Measurements from ENCODE around the gene TRIO. TPM values are rescaled to one million over a fixed set of nuclear protein-coding genes. Genes with fewer than 3 reads are reported as not detected.

TRIO gene
- total and polyA plus RNA-seq, 10 of the 15 experiments (the other 5 are each of a cell fraction or from before 2014, with no cell fraction given), result 5.1 to 96.4 (median 44.6) TPM

DNA sequence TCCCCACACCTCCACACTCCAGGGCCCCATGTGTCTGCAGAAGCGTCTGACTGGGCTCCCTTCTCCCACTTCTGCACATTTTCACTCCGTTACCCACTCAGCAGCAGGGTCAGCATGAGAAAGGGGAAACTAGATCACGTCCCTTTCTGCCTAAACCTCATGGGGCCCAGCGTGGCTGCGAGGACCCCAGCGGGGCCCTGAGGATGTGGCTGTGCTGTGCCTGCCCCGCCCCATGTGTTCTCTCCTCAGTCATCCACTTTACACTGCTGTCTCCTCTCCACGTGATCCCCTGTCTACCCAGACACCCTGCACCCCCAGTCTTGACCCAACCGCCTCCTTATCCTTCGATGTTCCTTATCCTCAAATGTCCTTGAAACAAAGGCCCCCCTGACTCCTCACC lies 378.6 kb downstream of the TRIO start:
- CTCF ChIA-PET, result no interaction called here
- no TSS peak for BruUV-seq (replicated peaks)
- ATAC-seq, result no peak; the same call in 2 of the 3 replicates
- no peak for TF ChIP-seq IKZF1 (conservative IDR thresholded peaks at IDR 0.05)
- TF ChIP-seq, protein P1, sequence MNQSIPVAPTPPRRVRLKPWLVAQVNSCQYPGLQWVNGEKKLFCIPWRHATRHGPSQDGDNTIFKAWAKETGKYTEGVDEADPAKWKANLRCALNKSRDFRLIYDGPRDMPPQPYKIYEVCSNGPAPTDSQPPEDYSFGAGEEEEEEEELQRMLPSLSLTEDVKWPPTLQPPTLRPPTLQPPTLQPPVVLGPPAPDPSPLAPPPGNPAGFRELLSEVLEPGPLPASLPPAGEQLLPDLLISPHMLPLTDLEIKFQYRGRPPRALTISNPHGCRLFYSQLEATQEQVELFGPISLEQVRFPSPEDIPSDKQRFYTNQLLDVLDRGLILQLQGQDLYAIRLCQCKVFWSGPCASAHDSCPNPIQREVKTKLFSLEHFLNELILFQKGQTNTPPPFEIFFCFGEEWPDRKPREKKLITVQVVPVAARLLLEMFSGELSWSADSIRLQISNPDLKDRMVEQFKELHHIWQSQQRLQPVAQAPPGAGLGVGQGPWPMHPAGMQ (IDR thresholded peaks at IDR 0.05; ENCODE audit: borderline replicate concordance), result no peak
- TF ChIP-seq DPF2 (IDR thresholded peaks at IDR 0.05), result no peak
- TF ChIP-seq, protein P2, sequence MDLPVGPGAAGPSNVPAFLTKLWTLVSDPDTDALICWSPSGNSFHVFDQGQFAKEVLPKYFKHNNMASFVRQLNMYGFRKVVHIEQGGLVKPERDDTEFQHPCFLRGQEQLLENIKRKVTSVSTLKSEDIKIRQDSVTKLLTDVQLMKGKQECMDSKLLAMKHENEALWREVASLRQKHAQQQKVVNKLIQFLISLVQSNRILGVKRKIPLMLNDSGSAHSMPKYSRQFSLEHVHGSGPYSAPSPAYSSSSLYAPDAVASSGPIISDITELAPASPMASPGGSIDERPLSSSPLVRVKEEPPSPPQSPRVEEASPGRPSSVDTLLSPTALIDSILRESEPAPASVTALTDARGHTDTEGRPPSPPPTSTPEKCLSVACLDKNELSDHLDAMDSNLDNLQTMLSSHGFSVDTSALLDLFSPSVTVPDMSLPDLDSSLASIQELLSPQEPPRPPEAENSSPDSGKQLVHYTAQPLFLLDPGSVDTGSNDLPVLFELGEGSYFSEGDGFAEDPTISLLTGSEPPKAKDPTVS (IDR thresholded peaks at IDR 0.05; ENCODE audit: low read depth, low read length), result no peak
- TF ChIP-seq, protein P3, sequence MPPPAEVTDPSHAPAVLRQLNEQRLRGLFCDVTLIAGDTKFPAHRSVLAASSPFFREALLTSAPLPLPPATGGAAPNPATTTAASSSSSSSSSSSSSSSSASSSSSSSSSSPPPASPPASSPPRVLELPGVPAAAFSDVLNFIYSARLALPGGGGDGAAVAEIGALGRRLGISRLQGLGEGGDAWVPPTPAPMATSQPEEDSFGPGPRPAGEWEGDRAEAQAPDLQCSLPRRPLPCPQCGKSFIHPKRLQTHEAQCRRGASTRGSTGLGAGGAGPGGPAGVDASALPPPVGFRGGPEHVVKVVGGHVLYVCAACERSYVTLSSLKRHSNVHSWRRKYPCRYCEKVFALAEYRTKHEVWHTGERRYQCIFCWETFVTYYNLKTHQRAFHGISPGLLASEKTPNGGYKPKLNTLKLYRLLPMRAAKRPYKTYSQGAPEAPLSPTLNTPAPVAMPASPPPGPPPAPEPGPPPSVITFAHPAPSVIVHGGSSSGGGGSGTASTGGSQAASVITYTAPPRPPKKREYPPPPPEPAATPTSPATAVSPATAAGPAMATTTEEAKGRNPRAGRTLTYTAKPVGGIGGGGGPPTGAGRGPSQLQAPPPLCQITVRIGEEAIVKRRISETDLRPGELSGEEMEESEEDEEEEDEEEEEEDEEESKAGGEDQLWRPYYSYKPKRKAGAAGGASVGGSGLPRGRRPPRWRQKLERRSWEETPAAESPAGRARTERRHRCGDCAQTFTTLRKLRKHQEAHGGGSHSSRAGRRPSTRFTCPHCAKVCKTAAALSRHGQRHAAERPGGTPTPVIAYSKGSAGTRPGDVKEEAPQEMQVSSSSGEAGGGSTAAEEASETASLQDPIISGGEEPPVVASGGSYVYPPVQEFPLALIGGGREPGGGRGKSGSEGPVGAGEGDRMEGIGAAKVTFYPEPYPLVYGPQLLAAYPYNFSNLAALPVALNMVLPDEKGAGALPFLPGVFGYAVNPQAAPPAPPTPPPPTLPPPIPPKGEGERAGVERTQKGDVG (CRISPR knock-in tag; IDR thresholded peaks at IDR 0.05), result no peak
- TF ChIP-seq, protein P4, sequence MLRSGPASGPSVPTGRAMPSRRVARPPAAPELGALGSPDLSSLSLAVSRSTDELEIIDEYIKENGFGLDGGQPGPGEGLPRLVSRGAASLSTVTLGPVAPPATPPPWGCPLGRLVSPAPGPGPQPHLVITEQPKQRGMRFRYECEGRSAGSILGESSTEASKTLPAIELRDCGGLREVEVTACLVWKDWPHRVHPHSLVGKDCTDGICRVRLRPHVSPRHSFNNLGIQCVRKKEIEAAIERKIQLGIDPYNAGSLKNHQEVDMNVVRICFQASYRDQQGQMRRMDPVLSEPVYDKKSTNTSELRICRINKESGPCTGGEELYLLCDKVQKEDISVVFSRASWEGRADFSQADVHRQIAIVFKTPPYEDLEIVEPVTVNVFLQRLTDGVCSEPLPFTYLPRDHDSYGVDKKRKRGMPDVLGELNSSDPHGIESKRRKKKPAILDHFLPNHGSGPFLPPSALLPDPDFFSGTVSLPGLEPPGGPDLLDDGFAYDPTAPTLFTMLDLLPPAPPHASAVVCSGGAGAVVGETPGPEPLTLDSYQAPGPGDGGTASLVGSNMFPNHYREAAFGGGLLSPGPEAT (IDR thresholded peaks at IDR 0.05; ENCODE audit: low read depth), result no peak
- no peak for TF ChIP-seq RELA (IDR thresholded peaks at IDR 0.05; ENCODE audit: borderline replicate concordance, partially characterized antibody)
- no peak for TF ChIP-seq FOXM1 (IDR thresholded peaks at IDR 0.05; ENCODE audit: low read depth, low read length)
- no peak for TF ChIP-seq POU2F2 (IDR thresholded peaks at IDR 0.05; ENCODE audit: borderline replicate concordance, low read depth, low read length)
- TF ChIP-seq SIX5 (IDR thresholded peaks at IDR 0.05; ENCODE audit: low read depth, low read length, severe bottlenecking), result no peak
- no peak for TF ChIP-seq MEF2A (IDR thresholded peaks at IDR 0.05; ENCODE audit: insufficient read depth, low read depth, low read length)
- no peak for TF ChIP-seq SP1 (IDR thresholded peaks at IDR 0.05; ENCODE audit: low read depth, low read length)
- TF ChIP-seq CEBPB (IDR thresholded peaks at IDR 0.05; ENCODE audit: borderline replicate concordance in 1 of 2, low read depth in 2 of 2, low read length in 2 of 2), result no peak
- no peak for TF ChIP-seq MTA3 (IDR thresholded peaks at IDR 0.05; ENCODE audit: borderline replicate concordance, low read length)
- no peak for TF ChIP-seq PML (IDR thresholded peaks at IDR 0.05; ENCODE audit: low read length)
- TF ChIP-seq CBX3 (IDR thresholded peaks at IDR 0.05; ENCODE audit: borderline replicate concordance, low read depth), result no peak
- no peak for TF ChIP-seq RAD51 (IDR thresholded peaks at IDR 0.05)
- no peak for TF ChIP-seq EP300 (IDR thresholded peaks at IDR 0.05; ENCODE audit: borderline replicate concordance in 1 of 2, control insufficient read depth in 1 of 2, low read depth in 2 of 2, low read length in 2 of 2)
- TF ChIP-seq HDAC2 (IDR thresholded peaks at IDR 0.05), result no peak

More for the DNA sequence above, 378.6 kb downstream of the TRIO start:
- Histone ChIP-seq H3K9ac (ENCODE audit: control insufficient read depth, insufficient read depth, low read length) (no peak overlapping the region), H3K9me3 (replicated peaks; ENCODE audit: control insufficient read depth, insufficient read depth, low read length) (no peaks in the 10 kb centered on the region), H3K4me3 (no peak overlapping the region), H3K27ac (ENCODE audit: control insufficient read depth, insufficient read depth) (no peak overlapping the region), H2AFZ (ENCODE audit: control insufficient read depth, low read depth, low read length) (no peak overlapping the region), H3K27me3 (replicated peaks in 1 of 2; ENCODE audit: control insufficient read depth in 2 of 2, insufficient read depth in 2 of 2, low read length in 1 of 2) (no peaks in the 10 kb centered on the region), H3K79me2 (ENCODE audit: control insufficient read depth, insufficient read depth, low read length) (no peaks in the 10 kb centered on the region), H3K4me1 (ENCODE audit: control insufficient read depth, insufficient read depth, low read length) (peaks cover 10% of the 10 kb centered on the region), H4K20me1 (ENCODE audit: control insufficient read depth, insufficient read depth) (no peaks in the 10 kb centered on the region), H3K4me2 (ENCODE audit: control insufficient read depth, insufficient read depth) (no peak overlapping the region), H3K36me3 (ENCODE audit: control insufficient read depth in 2 of 2, insufficient read depth in 2 of 2, low read length in 1 of 2) (no peaks in the 10 kb centered on the region)
- RAD21 ChIA-PET (ENCODE audit: unreplicated experiment), result interaction anchor here (1.3 kb wide), 1 partner anchor 127 kb away, joined by 4 read pairs; no protein-coding TSS in a partner anchor
- no peak for FAIRE-seq
- WGBS (ENCODE audit: insufficient coverage, insufficient replicate concordance, low lambda C conversion rate, missing lambda C conversion rate), result 37% methylated on average over 10 of the region's 10 CpGs
- in situ Hi-C loops (cut with MboI) (no loop called here), intact Hi-C loops (cut with micrococcal nuclease; ENCODE audit: unreplicated experiment) (no loop called here)
- SMC1A ChIA-PET (ENCODE audit: uncharacterized antibody, unreplicated experiment), result interaction anchor here (1.3 kb wide), 1 partner anchor 121 kb away, joined by 3 read pairs; no protein-coding TSS in a partner anchor
- POLR2A ChIA-PET, result no interaction called here
- DNase-seq (ENCODE audit: low read depth, low spot score), result no peak
